Pulmonary artery endothelial cell (primary cell): ENCODE results near the gene HSPA12B. TPM values are rescaled to one million over a fixed set of nuclear protein-coding genes. Genes with fewer than 3 reads are reported as not detected.
"Not testable (repeated sequence)": the region's sequence is repeated elsewhere in the genome, so short reads cannot be mapped to it uniquely, and the experiment has no call there.

Source experiments
- DNase-seq: peaks from one replicate; pipeline ENCODE4 v3.0.0-alpha.2; 2011; ENCODE audit warnings: low read depth, low spot score
- total RNA-seq: library from RNA; depleted of rRNA; stranded (reverse); fragments of >200 nt; gene quantifications from 2 replicates; pipeline ENCODE4 v1.2.3, GENCODE V29; 2014

The HSPA12B gene
- total RNA-seq, 1 donor from 2014 or later: 7.9 TPM

GRCh38 chr20:3786126-3786484 lies 53.6 kb downstream of the HSPA12B start:
- no peak for DNase-seq

DNA sequence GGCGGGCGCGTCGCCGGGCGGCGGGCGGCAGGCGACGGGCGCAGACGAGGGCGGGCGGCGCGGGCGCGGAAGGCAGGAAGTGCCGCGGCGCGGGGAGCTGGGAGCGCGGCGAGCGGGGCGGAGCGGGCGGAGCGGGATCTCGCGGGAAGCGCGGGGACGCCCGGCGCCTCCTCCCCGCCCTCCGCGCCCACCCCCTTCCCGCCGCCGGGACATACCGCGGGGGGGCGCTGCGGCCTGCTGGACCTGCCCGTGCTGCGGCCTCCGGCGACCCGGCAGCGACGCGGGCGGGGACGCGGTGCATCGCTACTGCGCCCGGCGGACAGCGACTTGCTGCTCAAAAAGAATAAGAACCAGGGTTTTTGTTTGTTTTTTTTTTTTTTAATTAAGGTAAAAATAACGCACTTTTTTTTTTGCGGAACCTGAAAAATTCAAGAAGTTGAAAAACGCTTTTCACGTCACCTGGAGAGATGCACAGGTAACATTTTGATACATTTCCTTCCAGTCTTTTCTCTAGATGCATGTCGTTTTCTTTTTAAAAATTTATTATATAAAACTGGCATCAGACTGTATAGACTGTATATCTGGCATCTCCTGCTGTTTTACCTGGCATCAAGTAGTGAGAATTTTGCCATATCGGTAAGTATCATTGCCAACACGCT lies 54.3 kb downstream of the HSPA12B start, which contains the start of gene CENPB:
Gene CENPB (minus strand): TSS at position 76 of the 659 bp plus-strand sequence. CDS start 257 bp downstream, outside the sequence.
- no peak for DNase-seq

- no peak for DNase-seq
Observed at GRCh38 chr20:3787324-3788014, 55.0 kb downstream of the HSPA12B start.

GRCh38 chr20:3788685-3789155 lies 56.2 kb downstream of the HSPA12B start:
- no peak for DNase-seq

DNA sequence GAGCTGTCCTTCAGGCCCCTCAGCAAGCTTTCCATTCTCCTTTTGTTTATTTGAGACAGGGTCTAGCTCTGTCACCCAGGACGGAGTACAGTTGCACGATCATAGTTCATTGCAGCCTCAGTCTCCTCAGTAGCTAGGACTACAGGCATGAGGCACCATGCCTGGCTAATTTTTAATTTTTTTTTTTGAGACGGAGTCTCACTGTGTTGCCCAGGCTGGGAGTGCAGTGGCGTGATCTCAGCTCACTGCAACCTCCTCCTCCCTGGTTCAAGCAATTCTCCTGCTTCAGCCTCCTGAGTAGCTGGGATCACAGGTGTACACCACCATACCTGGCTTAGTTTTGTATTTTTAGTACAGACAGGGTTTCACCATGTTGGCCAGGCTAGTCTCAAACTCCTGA lies 56.7 kb downstream of the HSPA12B start:
- DNase-seq: not testable (repeated sequence)

DNA sequence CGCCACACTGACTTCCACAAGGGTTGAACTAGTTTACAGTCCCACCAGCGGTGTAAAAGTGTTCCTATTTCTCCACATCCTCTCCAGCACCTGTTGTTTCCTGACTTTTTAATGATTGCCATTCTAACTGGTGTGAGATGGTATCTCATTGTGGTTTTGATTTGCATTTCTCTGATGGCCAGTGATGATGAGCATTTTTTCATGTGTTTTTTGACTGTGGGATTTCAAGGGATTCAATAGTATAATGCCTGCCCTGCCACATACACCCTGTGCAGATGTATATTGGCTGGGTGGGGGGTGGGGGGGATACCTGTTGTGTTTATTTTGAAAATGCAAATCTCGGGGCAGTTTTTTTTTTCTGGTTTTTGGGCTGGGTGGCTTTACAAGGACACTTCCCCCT lies 61.7 kb downstream of the HSPA12B start:
- not testable (repeated sequence) for DNase-seq

DNA sequence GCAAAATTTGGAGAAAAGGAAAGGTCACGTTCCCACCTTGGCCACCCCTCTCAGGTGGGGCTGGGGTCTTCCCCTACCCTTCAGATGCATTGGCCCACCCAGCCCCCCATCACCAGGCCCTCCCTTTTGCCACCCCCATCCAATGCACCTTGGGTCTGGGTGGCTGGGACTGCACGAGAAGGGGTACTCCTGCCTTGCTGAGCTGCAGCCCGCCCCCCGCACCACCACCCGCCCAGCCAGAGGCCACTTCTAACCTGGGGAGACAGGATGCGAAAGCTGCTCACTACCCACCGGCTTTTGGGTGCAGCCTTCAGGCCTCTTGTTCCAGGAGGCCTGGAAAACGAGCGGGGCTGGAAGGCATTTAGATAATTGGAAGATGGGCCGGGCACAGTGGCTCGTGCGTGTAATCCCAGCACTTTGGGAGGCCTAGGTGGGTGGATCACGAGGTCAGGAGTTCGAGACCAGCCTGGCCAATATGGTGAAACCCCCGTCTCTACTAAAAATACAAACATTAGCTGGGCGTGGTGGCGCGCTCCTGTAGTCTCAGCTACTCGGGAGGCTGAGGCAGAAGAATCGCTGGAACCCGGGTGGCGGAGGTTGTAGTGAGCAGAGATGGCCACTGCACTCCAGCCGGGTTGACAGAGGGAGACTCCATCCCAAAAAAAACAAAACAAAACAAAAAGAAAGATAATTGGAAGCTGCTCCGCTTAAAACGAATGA lies 62.4 kb downstream of the HSPA12B start:
- DNase-seq: no peak

DNA sequence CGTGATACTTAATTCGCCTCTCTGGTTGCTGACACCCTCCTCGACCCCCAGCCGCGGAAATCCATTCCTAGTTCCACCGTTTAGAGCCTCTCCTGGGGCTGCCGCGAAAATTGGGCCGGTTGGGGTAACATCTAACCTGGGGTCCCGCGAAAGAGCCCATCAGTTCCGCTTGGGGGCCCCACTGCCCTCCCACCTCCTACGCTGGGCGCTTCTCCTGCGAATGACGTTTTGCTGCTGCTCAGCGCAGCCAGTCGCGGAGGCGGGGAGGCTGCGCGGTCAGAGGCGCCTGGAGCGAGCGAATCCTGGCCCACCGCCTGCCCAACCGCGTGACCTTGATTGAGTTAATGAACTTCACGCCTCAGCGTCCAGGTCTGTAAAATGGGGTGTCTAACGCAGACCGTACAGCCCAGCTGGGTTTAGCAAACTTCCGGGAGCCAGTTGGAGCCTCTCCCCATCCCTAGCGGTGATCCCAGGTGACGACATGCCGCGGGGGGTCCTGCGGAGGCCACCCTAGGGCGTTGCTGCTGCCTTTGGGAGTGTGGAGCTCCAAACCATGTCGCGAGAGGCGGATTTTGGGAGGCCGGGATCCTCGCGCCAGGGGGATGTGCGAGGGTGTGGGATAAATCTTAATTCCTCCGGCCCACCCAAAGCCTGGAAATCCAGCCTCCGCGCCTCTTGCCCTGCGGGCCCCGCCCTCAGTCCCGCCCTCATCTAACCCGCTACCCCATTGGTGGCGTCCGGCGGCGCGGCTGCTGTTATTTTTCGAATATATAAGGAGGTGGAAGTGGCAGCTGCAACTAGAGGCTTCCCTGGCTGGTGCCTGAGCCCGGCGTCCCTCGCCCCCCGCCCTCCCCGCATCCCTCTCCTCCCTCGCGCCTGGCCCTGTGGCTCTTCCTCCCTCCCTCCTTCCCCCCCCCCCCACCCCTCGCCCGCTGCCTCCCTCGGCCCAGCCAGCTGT lies 63.3 kb downstream of the HSPA12B start, which contains the start of gene CDC25B:
Gene CDC25B (plus strand): TSS at position 800 of the 958 bp plus-strand sequence. CDS start 222 bp downstream, outside the sequence.
- DNase-seq: no peak

DNA sequence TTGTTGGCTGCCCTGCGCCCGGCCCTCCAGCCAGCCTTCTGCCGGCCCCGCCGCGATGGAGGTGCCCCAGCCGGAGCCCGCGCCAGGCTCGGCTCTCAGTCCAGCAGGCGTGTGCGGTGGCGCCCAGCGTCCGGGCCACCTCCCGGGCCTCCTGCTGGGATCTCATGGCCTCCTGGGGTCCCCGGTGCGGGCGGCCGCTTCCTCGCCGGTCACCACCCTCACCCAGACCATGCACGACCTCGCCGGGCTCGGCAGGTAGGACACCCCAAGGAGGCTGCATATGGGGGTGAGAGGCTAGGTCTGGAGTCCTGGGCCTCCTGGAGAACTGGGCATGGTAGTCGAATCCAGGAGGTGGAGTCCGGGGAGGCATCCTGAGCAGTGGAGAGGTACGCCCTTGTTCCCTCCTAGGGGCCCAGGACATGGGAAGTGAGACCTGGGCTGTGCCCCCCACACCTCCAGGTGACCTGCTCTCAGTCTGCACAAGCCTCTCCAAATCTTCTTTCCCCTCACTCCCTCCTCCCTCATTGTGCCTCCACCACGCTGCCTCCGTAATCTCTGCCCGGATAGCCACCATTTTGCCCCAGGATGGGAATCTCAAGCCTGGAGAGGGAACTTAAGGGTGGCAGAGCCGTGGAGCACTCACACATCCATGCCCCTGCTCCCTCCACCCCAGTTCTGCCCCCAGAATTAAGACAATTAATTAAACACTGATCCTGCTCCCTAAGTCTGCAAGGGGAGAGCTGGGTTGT lies 64.2 kb downstream of the HSPA12B start:
- DNase-seq: no peak

GRCh38 chr20:3797226-3797545 lies 64.7 kb downstream of the HSPA12B start:
- DNase-seq: no peak

DNA sequence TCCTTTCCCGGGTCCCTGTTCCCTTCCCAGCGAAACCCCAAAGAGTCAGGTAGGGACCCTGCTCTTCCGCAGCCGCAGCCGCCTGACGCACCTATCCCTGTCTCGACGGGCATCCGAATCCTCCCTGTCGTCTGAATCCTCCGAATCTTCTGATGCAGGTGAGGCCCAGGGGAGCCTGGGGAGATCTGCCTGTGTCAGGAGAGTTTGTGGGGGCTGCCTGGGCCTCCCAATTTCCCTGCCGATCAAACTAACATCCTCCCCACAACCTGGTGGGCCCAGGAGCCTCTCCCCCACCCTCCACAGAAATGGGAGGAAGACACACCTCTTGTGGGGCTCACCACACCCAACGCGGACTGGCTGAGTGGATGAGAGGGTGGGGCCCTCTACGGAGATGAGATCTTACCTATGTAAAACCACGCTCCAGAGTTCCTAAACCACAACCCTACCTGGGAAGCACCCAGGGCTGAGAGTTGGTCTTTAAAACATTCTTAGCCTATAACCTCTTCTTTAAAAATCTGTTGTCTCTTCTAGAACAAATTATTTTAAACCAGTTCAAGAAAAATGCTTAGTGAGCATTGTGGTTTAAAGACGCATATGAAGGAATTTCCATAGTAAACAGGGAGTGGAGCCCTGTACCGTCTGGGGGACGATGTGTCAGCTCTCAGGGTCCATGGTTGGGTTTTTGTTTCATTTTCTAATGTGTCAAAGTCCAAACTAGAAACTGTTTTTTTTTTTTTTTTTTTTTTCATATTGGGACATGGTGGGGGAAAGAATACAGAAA lies 65.3 kb downstream of the HSPA12B start:
- DNase-seq: no peak

GRCh38 chr20:3798373-3798768 lies 65.9 kb downstream of the HSPA12B start:
- no peak for DNase-seq

GRCh38 chr20:3798908-3799248 lies 66.4 kb downstream of the HSPA12B start:
- DNase-seq: no peak

DNA sequence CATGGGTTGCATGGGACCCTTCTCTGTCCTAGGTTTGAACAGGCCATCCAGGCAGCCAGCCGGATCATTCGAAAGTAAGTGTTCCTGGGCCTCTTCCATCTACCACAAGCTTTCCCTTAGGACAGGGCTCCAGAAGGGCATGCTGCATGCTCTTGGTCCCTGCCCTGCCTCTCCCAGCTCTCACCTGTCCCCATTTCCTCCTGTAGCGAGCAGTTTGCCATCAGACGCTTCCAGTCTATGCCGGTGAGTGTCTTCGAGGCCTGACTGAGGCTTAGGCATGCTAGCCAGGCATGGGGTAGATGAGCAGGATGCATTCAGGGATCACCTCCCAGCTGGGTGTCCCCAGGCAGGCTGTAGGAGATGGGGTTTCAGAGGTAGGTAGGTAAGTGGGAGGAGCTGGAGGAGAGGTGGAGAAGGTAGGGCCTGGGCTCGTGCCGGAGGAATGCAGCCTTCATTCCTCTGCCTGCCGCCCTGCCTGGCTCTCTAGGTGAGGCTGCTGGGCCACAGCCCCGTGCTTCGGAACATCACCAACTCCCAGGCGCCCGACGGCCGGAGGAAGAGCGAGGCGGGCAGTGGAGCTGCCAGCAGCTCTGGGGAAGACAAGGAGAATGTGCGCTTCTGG lies 67.9 kb downstream of the HSPA12B start:
- DNase-seq: no peak

DNA sequence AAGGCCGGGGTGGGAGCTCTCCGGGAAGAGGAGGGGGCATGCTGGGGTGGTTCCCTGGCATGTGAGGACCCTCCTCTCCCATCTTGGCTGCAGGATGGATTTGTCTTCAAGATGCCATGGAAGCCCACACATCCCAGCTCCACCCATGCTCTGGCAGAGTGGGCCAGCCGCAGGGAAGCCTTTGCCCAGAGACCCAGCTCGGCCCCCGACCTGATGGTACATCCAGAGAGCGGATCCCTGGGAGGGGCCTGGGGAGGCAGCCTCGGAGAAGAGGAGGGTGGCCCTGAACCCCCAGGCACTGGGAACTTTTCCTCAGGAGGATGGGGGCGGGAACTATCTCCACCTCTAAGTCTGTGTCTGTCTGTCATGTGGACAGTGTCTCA lies 68.4 kb downstream of the HSPA12B start:
- DNase-seq: no peak

- no peak for DNase-seq
Observed at GRCh38 chr20:3801299-3801698, 68.8 kb downstream of the HSPA12B start.

- DNase-seq: no peak
Observed at GRCh38 chr20:3801846-3802245, 69.4 kb downstream of the HSPA12B start.
